Stimulated activated CD8-positive, alpha-beta memory T cell treated with anti-CD3 and anti-CD28 coated beads, Interleukin-7, amount 100 ng/mL, for 48 hours (primary cell): ENCODE results near the gene PCNX3.
"Not testable (repeated sequence)": the region's sequence is repeated elsewhere in the genome, so short reads cannot be mapped to it uniquely, and the experiment has no call there.

Experiments
- DNase-seq, 2 donors: peaks; one replicate each; pipeline ENCODE4 v3.0.0-alpha.2; 2020; ENCODE audit warnings: low read depth in 1 of 2; ENCODE audit errors: extremely low read depth in 1 of 2

PCNX3 gene

DNA sequence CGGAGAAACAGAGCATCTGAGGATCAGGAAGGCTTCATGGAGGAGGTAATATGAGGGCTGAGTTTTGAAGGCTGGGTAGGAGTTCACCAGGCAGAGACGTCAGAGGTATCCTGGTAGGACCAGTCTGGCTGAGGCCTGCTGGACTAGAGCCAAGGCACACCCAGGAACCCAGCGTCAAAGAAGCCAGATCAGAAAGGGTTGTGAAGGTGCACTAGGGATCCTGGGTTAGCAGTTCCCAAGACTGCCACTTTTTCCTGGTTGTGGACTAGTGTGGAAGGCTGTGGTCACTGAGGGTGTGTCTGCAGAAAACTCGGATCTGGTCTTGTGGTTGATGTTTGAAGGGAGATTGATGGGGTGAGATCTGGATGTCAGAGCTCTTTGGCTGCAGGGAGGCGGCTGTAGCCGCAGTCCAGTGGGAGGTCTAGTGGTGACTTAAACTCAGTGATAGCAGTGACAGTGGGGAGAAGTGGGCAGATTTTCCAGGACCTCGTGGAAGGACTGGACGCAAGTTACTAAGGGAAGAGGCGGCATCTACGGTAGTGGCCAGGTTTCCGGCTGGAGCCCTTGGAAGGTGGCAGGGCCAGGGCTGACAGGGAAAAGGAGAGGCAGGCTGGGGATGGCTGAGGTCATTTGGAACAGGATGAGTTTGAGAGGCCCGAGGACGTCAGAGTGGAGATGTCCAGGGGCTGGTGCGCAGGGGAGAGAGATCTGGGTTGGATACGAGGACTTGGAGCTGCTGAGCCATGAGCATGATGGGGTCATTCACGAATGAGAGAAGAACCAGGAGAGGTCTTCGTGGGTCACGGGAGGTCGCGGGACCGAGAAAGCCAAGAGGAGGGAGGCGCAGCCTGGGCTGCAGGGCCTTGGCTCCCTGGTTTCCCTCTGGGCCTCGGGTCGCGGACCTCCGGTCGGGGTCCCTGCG lies 36.3 kb downstream of the PCNX3 start:
- no peak for DNase-seq

DNA sequence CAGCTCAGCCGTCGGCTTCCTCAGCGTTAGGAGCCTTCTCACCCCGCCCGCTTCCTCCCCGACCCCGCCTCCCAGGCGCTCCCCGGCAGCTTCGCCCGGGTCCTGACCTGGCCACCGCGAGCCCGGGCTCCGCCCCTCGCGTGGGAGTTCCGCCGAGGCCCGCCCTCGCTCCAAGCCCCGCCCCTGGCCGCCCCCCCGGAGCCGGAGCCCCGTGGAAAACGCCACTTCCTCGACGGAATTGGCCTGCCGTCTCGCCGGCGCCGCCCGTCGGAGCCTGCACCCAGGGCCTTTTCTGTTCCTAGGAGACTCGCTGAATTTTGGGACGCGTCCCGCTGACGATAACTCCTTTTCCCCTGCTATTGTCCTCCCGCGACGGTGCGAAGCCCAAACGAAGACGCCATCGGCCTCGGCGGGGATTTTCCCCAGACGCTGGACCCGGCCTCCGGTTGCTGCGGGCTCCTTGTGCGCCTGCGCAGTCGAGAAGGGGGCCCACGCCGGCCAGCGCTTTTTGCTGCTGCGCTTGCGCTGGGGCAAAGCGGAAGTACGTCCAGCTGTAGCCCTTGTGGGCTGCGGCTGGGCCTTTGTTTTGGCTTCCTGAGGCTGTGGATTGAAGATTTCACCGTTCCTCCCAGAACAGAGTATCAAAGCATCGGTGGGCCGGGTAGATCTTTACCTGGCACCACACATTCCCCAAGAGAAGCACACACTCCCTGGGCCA lies 37.1 kb downstream of the PCNX3 start:
- peak; percentile 92 to 97 for DNase-seq

DNA sequence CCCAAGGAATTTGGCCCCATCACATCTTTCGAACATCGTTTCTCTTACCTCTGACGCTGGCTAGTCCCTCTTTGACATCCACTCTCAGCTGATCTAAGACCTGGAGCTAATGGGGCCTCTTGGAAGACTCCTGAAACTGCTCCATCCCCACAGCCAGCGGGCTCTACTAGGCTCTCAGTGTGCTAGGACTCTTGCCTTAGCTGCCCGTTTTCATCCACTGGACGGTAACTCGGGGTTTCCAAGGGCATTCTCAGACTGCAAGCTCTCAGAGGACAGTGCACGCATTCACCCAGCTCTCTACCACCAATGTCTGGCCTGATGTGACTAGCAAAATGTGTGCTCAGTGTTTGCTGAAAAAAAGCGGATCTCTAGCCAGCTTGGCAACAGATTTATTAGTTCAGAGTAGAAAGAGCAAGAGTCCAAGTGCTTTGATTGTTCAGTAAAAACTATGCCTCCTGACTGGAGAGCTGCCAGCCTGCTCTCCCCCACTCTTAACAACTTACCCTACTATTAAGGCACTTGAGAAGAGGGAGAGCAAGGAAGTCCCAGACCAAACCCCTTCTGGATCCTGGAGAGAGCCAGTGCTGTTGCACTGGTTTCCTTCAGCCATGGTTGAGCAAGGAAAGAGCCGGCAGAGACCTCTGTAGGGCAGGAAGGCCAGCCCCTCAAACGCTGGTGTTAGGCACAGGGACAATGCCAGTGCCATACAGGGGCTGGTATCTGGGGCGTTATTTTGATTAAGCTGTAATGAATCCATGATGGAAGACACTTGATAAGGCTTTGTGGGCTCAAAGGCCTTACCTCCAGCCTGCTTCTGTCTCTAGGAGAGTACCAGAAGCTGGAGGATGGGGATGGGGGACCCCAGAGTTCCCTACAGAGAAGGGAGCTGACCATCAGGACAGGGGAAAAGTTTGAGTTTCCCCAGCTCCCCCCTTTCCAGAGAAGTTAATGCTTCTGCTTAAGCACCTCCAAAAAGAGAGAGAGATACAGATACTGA lies 38.0 kb downstream of the PCNX3 start:
- no peak for DNase-seq

DNA sequence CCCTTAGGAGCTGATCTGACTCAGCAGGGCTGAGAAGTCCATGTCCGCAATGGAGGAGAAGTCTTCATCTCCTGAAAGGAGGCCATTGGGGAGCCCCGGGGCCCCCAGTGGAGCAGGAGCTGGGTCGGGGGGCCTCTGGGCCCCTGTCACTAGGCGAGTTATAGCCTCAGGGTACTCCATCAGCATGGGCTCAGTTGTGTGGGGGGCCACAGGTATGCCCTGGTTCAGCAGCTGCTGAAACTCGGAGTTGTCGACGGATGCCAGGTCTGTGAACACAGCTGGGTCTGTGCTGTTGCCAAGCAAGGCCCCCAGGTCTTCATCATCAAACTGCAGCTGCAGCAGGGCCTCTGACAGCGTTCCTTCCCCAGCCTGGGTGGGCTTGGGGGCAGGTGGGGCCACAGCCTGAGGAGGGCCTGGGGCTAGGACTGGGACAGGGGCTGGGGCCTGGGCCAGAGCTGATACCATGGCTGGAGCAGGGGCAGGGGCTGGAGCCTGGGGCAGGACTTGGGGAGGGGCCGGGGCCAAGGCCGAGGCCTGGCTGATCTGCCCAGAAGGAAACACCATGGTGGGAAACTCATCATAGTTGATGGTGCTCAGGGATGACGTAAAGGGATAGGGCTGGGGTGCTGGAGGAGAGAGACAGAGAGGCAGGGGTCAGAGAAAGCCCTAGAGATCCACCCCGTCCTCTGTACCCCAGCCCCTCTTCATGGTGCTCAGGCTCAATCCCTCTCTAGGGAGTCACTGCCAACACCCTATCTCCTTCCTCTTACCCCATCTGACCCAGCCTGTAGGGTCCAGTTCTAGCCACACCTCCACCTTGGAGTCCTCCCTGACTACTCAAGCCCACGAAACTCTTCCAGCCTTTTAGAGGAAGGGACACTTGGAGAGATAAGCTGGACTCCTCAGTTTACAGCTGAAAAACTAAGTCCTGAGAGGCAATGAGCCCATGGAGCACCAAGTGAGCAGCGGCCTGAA lies 39.1 kb downstream of the PCNX3 start:
- no peak for DNase-seq

DNA sequence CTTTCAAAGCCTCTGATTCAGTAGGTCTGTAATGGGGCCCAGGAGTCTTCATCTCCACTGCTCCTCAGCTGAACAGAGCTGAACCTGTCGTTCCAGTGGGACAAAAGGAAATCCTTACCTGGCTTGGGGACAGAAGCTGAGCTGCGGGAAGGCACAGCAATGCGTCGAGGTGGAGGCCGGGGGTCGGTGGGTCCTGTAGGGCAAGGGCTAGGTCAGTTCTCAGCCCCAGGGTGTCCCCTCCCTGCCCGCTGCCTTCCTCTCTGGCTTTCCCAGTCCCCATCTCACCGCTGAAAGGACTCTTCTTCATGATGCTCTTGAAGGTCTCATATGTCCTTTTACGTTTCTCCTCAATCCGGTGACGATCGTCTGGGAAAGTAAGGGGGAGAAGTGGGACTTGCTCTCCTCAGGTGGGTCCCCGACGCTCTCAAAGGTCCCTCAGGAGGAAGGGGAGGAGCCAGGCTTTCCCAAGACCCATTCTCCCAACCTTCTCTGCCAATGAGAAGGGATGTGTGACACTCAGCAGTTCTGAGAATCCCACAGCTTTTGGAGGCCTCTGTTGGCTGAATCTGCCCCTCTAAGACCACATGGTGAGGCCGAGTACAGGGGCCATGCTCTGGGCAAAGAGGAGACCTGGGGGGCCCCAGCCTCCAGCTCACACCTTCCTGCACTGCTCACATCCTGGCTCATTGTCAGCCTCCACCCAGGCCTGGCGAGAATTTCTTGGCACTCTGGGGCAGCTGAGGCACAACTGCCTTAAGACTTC lies 40.2 kb downstream of the PCNX3 start:
- DNase-seq: no peak

DNA sequence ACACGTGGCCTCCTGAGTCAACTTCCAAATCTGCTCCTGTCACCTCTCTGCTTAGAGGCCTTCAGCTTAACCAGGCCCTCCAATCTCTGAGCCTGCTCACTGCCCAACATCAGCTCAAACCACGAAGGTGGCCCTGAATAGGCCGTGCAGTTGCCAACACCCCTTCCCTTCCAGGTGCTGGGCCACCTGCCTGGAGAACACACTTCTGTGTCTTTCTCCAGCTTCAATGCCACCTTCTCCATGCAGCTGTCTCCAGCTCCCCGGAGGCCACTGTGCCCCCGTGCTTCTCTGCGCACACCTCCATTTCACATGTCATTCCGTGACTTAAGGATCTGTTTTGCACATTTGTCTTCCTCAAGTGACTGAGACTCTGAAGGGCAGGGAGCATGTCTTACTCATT lies 41.9 kb downstream of the PCNX3 start:
- DNase-seq: no peak

DNA sequence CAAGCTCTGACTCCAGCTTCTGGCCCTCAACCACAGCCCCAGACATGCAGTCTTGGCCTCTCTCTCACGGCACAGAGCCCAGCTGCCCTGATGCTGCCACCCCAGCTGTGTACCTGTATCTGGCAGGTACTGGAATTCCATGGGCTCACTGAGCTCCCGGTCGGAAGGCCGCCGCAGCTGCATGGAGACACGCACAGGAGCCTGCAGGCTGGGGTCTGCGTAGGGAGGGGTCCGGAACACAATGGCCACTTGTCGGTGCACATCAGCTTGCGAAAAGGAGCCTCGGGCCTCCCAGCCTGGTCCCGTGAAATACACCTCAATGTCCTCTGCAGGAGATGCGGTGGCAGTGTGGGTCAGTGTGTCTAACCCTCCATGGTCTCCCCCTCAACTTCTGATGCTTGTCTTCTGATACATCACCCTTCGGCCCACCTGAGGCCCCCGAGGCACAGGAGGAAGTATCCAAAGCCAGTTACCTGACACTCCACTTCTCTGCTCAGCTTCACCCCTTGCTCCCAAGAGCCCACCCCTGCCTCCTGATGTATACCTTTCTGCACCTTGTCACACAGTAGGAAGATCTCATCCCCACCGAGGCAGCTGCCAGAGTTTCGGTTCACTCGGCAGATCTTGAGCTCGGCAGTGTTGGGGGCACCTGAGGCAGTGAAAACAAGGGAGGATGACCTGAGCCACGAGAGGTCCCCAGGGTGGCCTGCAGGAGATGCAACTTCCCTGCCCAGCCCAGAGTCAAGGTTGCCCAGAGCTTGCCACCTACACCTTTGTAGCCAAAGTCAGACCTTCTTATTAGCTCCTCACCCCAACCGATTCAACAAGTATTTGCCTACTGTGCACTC lies 42.8 kb downstream of the PCNX3 start:
- no peak for DNase-seq

DNA sequence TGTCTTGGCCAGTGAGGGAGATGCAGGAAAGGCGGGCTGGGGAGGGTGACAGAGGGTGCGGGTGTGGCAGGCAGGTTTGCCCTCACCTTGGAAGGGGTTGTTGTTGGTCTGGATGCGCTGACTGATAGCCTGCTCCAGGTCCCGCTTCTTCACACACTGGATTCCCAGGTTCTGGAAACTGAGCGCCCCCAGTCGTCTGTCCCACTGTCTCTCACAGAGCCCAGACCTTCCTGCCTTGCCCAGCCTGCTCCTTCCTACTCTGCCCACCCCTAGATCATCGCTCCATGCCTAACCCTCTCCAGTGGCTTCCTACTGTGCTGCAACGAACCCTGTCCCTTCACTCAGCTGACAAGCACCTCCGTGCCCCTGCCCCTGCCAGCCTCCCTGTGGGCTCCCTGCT lies 44.5 kb downstream of the PCNX3 start:
- DNase-seq: no peak

DNA sequence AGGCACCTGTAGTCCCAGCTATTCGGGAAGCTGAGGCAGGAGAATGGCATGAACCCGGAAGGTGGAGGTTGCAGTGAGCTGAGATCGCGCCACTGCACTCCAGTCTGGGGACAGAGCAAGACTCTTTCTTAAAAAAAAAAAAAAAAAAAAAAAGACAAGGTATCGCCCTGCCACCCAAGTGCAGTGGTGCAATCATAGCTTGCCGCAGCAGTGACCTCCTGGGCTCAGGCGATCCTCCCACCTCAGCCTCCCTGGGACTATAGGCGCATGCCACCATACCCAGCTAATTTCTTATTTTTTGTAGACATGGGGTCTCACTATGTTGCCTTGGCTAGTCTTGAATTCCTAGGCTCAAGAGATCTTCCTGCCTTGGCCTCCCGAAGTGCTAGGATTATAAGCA lies 45.3 kb downstream of the PCNX3 start:
- not testable (repeated sequence) for DNase-seq

DNA sequence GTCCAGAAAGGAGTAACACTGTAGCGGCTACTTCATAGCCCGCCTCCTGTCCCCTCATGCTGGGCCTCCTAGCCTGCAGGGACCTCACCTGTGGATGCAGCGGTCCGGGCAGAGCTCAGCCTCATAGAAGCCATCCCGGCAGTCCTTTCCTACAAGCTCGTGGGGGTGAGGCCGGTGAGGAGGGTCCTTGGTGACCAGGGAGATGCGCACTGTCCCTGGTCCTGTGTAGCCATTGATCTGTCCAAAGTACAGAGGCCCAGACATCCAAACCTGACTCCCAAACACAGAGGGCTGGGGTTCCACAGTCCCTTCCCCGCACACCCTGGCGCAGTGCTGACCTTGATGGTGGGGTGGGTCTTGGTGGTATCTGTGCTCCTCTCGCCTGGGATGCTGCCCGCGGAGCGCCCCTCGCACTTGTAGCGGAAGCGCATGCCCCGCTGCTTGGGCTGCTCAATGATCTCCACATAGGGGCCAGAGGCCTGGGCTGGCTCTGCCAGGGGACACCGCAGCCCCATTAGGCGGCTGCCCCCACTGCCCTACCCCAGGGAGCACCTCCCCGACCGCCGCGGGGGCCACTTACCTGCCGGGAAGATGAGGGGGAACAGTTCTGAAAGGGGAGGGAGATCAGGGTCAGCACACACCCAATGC lies 46.1 kb downstream of the PCNX3 start:
- DNase-seq: no peak

DNA sequence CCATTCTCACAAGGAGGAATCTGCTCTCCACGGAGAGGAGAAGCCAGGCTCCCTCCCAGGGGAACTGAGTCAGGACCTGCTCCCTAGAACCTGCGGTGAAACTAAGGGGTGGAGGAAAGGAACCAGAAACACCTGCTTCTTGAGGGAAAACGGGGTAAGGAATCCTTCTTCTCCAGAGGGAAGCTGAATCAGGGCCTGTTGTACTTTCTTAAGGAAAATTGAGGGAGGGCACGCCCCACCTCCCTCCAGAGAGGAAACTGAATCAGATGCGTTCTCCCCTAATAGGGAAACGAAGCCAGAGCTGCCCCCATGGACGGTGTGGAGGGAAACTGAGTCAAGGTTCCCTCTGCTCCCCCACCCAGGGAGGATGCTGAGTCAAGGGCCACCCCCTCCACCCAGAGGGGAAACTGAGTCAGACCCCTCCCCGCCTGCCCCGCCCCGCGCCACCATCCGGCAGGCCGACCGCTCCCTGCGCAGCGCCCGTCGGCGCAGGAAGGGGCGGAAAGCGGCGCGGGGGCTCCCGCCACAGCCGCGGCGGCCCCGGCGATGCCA lies 46.7 kb downstream of the PCNX3 start:
- no peak for DNase-seq

DNA sequence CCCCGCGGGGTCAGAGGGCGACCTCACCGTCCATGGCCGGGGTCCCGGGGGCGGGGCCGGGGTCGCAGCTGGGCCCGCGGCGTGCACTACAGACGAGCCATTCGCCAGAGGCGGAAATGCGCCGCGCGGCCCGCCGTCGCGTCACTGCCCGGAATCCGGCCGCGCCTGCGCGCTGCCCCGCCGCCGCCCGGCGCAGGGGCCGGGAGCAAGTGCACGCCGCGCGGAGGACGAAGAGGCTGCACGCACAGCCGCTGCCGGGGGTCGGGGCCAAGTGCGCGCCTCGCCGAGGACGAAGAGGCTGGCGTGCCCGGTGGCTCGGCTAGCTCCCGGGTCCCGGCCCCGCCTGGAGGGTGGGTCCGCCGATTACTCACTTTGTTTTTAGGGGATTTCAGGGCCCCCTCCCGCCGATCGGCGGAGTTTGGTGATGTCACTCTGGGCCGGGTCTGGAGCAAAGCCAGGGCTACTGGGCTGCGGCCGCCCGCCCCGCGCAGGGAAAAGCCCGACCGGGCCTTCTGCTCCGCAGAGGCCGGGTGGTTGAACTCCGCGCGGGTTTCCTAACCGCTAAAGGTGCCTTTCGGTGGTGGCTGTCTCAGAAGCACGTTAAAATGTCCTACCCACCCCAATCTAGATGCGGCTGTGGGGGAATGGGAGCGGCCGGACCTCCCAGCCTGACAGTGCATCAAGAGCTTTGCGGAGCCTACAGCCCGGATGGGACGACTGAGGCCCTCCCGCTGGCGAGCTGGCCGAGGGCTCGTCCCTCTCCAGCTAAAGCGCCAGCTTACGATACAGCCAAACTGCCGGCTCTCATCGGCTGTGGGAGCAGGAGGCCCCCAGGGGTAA lies 47.4 kb downstream of the PCNX3 start, which contains the start of gene RELA:
TSS of gene RELA (minus strand) at position 118 of the 840 bp plus-strand sequence. CDS start at position 34, 84 bp downstream.
- DNase-seq: peak; percentile 87 to 89

DNA sequence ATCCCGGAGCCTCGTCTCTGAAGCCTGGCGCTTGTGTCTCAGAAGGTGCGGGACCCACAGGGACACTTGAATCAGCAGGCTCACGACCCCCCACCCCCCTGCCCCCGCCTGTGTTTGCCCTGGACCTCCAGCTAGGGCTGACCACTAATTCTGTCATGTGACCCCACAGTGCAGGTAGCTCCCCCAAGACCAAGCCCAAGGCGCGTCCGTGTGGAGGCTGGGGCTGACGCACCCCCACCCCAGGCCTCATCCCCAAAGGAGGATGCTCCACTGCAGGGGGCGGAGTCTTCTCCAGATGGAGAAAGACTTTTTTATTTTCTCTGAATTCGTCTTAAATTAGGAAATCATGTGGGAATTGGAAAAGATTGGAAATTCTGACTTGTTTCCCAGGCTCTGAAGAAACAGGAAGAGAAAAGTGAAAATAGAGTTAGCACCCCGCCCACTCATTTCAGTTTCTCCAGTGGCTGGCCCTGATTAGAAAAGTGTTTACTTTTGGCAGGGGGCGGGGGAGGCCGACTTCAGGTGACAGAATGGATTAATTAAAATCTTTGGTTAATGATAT lies 48.1 kb downstream of the PCNX3 start:
- DNase-seq: no peak

DNA sequence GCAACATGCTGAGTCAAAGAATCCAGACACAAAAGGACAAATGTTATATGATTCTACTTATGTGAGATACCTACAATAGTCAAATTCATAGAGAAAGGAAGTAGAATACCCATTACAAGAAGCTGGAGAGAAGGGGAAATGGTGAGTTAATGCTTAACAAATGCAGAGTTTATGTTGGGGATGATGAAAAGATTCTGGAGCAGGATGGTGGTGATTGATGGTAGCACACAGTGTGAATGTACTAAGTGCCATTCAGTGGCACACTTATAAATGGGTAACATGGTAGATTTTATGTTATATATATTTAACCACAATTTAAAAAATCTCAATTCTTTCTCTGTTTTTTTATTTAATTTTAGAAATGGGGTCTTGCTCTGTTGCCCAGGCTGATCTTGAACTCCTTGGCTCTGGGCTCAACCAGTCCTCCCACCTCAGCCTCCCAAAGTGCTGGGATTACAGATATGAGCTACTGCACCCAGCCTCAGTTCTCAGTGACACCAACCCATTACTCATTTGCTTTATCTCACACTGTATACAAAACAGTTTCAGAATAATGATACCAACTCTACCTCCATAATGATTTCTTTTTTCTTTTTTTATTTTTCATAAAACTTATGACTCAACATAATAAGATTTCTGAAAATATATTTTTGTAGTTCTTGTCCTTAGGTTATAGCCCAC lies 56.7 kb downstream of the PCNX3 start:
- no peak for DNase-seq

DNA sequence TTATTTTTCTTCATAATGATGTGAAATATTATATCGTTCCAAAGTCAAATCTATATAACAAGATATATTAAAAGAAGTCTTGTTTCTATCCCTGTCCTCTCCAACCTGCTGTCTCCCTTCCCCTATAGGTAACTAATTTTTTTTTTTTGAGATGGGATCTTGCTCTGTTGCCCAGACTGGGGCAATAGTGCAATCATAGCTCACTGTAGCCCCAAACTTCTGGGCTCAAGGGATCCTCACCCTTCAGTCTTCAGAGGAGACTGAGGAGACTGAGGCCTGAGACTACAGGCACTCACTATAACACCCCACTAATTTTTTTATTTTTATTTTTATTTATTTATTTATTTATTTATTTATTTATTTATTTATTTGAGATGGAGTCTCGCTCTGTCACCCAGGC lies 57.4 kb downstream of the PCNX3 start:
- DNase-seq: no peak
